ENCODE results near the gene PPP3CB.
A peak's percentile ranks its signal among the peaks of the same experiment; 100 is the strongest.

PPP3CB gene

GRCh38 chr10:73495884-73496674, at the start of gene PPP3CB:
Gene PPP3CB, minus strand, starts transcription at chr10:73496024. Its CDS starts 135 bp downstream, at chr10:73495889.
- TF ChIP-seq POLR2A (IDR thresholded peaks at IDR 0.05; ENCODE audit: low read length) (no peak), GATA1 (IDR thresholded peaks at IDR 0.05; ENCODE audit: low read depth, low read length) (no peak)
- DNase-seq: peak; percentile 96 to 97

DNA sequence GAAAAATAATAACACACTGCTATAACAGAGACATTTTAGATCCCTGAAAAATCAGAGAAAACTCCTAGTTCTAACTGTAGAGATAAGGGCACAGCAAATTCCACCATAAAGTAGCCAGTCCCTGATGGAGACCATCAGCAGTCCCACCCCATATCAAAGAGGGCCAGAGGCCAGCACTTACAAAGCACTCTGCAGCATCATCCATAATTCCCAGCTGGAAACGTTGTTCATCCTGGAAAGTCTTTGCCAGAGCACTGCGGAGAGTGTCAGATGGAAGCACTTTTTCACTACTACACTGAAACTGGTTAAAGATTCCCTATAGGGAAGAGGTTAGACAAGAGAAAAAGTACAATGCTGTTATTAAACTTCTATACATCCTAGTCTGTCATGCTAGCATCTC, 49.5 kb upstream of the PPP3CB start:
- DNase-seq: no peak
- no peak for TF ChIP-seq GATA1 (IDR thresholded peaks at IDR 0.05; ENCODE audit: low read depth, low read length)
- TF ChIP-seq POLR2A (IDR thresholded peaks at IDR 0.05; ENCODE audit: low read length): no peak

DNA sequence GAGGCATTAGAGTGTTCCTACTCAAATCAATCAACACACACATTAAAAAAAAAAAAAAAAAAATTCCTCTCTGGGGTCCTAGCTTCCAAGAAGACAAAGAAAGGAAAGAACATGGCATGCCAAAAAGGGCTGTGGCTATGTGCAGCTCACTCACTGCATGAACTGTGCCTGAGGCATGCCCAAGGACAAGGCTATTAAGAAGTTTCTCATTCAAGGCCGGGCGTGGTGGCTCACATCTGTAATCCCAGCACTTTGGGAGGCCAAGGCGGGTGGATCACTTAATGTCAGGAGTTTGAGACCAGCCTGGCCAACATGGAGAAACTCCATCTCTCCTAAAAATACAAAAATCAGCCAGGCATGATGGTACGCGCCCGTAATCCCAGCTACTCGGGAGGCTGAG, 41.9 kb upstream of the PPP3CB start:
- no peak for DNase-seq
- TF ChIP-seq GATA1 (IDR thresholded peaks at IDR 0.05; ENCODE audit: low read depth, low read length) (no peak), POLR2A (IDR thresholded peaks at IDR 0.05; ENCODE audit: low read length) (no peak)

GRCh38 chr10:73537288-73537687, 41.5 kb upstream of the PPP3CB start:
- no peak for TF ChIP-seq POLR2A (IDR thresholded peaks at IDR 0.05; ENCODE audit: low read length)
- no peak for TF ChIP-seq GATA1 (IDR thresholded peaks at IDR 0.05; ENCODE audit: low read depth, low read length)
- DNase-seq: peak in 1 of 2 experiments; percentile 19

DNA sequence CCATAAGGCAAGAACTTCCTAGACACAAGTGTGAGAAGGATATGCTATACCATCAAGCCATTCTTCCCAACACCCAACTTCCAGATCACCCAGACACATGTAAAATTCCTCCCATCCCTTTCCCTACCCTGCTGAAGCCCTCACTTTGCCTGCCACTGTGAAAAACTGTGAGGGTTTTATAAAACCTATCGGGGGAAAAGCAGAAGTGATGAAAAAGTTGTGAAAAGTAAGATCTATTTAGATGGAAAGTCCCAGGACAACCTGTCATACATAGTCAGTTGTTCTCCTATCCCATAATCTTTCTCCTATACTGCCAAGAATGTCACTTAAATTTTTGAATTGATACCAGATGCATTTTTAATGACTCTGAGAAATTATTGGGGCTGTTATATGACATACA, 39.0 kb upstream of the PPP3CB start:
- no peak for DNase-seq
- TF ChIP-seq POLR2A (IDR thresholded peaks at IDR 0.05; ENCODE audit: low read length) (no peak), GATA1 (IDR thresholded peaks at IDR 0.05; ENCODE audit: low read depth, low read length) (no peak)

- TF ChIP-seq GATA1 (IDR thresholded peaks at IDR 0.05; ENCODE audit: low read depth, low read length): no peak
- TF ChIP-seq POLR2A (IDR thresholded peaks at IDR 0.05; ENCODE audit: low read length): no peak
- peak; percentile 81 to 85 for DNase-seq
Measured at GRCh38 chr10:73529089-73529832, 33.4 kb upstream of the PPP3CB start.

DNA sequence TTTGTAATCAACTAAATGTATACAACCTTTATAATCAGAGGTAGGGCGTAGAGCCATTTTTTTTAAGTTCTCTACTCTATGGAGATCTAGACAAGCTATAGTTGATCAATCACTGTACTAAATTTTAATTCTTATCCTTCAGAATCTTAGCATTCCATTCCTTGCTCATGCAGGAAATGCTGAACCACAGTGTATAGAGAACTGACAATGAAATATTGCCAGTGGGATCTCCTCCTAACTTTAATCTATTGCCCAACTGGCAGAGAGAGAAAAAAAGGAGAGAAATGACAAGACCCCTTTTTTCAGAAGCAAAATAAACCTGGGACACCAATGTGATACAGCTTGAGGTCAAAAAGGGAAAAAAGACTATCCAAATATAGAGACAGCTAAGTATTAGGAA, 26.4 kb upstream of the PPP3CB start:
- no peak for TF ChIP-seq GATA1 (IDR thresholded peaks at IDR 0.05; ENCODE audit: low read depth, low read length)
- TF ChIP-seq POLR2A (IDR thresholded peaks at IDR 0.05; ENCODE audit: low read length): no peak
- DNase-seq: no peak

GRCh38 chr10:73519336-73519735, 23.5 kb upstream of the PPP3CB start:
- DNase-seq: no peak
- no peak for TF ChIP-seq GATA1 (IDR thresholded peaks at IDR 0.05; ENCODE audit: low read depth, low read length)
- no peak for TF ChIP-seq POLR2A (IDR thresholded peaks at IDR 0.05; ENCODE audit: low read length)

DNA sequence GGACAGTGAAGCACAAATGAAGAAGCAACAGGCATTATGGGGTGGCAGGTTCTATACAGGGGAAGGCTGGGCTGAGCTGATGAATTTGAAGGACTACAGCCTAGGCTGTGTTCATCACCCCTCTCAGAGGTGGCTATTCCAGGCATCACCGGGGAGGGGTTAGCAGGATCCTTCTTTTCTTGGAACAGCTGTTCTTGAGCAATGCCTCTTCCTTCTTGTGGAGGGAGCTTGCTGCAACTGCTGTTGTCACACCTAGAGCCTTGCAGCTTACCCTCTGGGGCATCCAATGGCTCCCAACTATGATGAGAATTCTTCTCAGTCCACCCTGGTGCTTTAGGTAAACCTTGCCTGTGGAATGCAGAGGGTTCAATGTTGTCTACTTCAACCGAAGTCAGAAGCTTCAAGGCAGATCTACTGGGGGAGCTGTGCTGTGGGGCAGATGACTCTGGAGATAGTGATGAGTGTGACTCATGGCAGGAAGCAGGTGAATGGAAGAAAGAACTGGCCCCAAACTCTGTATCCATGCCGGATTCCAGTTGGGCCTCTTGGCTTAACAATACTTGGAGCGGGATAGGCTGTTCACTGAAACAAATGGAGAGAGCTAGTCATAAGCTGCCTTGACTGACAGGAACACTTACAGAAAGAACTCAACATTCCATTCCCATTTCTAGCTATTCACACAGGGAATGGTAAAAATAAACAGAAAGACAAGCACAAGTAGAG, 21.5 kb upstream of the PPP3CB start:
- DNase-seq: peak in 1 of 2 experiments; percentile 15
- TF ChIP-seq POLR2A (IDR thresholded peaks at IDR 0.05; ENCODE audit: low read length) (no peak), GATA1 (IDR thresholded peaks at IDR 0.05; ENCODE audit: low read depth, low read length) (no peak)

GRCh38 chr10:73512207-73512743, 16.5 kb upstream of the PPP3CB start:
- TF ChIP-seq POLR2A (IDR thresholded peaks at IDR 0.05; ENCODE audit: low read length) (no peak), GATA1 (IDR thresholded peaks at IDR 0.05; ENCODE audit: low read depth, low read length) (no peak)
- no peak for DNase-seq

- TF ChIP-seq GATA1 (IDR thresholded peaks at IDR 0.05; ENCODE audit: low read depth, low read length): no peak
- no peak for TF ChIP-seq POLR2A (IDR thresholded peaks at IDR 0.05; ENCODE audit: low read length)
- no peak for DNase-seq
Measured at GRCh38 chr10:73509695-73510094, 13.9 kb upstream of the PPP3CB start.

DNA sequence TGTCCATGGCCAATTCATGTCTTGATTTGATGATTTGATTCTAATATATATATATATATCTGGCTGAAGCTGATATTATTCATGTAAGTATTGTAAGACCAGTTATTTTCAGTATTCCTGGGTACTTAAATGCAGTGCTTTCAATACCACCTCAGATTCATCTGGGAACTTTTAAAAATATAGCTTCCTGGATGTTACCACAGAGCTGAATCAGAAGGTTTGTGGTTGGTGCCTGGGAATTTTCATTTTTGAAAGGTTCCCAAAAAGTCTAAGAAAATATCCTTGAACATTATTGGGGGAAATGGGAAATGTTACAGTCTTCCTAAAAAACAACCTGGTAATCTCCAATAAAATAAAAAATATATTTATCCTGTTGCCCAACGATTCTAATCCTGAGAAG, 10.7 kb upstream of the PPP3CB start:
- TF ChIP-seq GATA1 (IDR thresholded peaks at IDR 0.05; ENCODE audit: low read depth, low read length) (no peak), POLR2A (IDR thresholded peaks at IDR 0.05; ENCODE audit: low read length) (no peak)
- no peak for DNase-seq

DNA sequence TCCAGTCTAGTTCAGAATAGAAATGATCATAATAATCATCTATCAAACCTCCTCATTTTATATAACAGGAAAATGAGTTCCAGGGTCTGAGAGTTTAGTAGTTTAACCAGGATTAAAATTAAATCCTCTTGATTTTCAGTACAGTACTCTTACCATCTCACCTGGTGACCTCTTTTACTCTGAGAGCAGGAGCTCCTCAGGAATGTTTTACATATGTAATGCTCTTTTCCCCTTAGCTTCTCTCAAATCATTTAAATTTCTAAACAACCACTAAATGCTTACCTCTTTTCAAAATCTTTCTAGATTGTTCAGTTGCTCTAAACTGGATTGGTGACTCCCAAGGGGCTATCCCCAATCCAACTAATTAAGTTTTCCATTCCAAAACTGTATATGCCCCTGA, 10.2 kb upstream of the PPP3CB start:
- no peak for DNase-seq
- TF ChIP-seq GATA1 (IDR thresholded peaks at IDR 0.05; ENCODE audit: low read depth, low read length) (no peak), POLR2A (IDR thresholded peaks at IDR 0.05; ENCODE audit: low read length) (no peak)

GRCh38 chr10:73503037-73503436, 7.2 kb upstream of the PPP3CB start:
- DNase-seq: no peak
- TF ChIP-seq GATA1 (IDR thresholded peaks at IDR 0.05; ENCODE audit: low read depth, low read length) (no peak), POLR2A (IDR thresholded peaks at IDR 0.05; ENCODE audit: low read length) (no peak)
